HEK293T (cell line): ENCODE data around the gene ADH1A.

Source experiments
- ELF4 ChIP-seq: fragments of 450-650 bp; IDR thresholded peaks from 2 replicates; pipeline ENCODE4 v1.6.1; 2017; ENCODE audit warnings: antibody characterized with exemption
- FOXA1 ChIP-seq: fragments of 450-650 bp; IDR thresholded peaks from 2 replicates; pipeline ENCODE4 v1.6.1; 2016; ENCODE audit warnings: mild to moderate bottlenecking
- NFRKB ChIP-seq: fragments of 450-650 bp; IDR thresholded peaks from 2 replicates; pipeline ENCODE4 v1.6.1; 2016; ENCODE audit warnings: mild to moderate bottlenecking, moderate library complexity
- PKNOX1 ChIP-seq: fragments of 450-650 bp; IDR thresholded peaks from 2 replicates; pipeline ENCODE4 v1.6.1; 2016
- SUZ12 ChIP-seq: fragments of 450-650 bp; IDR thresholded peaks from 2 replicates; pipeline ENCODE4 v1.6.1; 2016; ENCODE audit warnings: mild to moderate bottlenecking
- TARDBP ChIP-seq: fragments of 450-650 bp; IDR thresholded peaks from 2 replicates; pipeline ENCODE4 v1.6.1; 2016

- no peak for TF ChIP-seq TARDBP
- no peak for TF ChIP-seq ELF4
- no peak for TF ChIP-seq FOXA1
- TF ChIP-seq SUZ12 = no peak
- TF ChIP-seq NFRKB = no peak
- TF ChIP-seq PKNOX1 = no peak
These were observed 25.1 kb upstream of the ADH1A start for GRCh38 chr4:99315839-99316238.
